A549 (cell line): ENCODE results near the gene SOX10.

Experiments used
- EP300 ChIP-seq, 2 experiments: fragments of >200 bp; sonication (Bioruptor Twin); formaldehyde crosslinking; IDR thresholded peaks; 2 replicates in 1 of 2; 3 replicates in 1 of 2; pipeline ENCODE4 v1.6.1; 2016 to 2017
- FOSB ChIP-seq: fragments of 250-450 bp; sonication (Bioruptor Pico); IDR thresholded peaks from 2 replicates; pipeline ENCODE4 v1.5.0; 2020; ENCODE audit warnings: mild to moderate bottlenecking, moderate library complexity
- HDAC2 ChIP-seq: fragments of 200-600 bp; sonication (generic); IDR thresholded peaks from 2 replicates; pipeline ENCODE4 v1.6.1; 2016
- HOXA7 ChIP-seq: fragments of 250-450 bp; sonication (Bioruptor Pico); IDR thresholded peaks from 2 replicates; pipeline ENCODE4 v1.5.0; 2020; ENCODE audit warnings: mild to moderate bottlenecking, moderate library complexity
- KDM5A ChIP-seq: fragments of 200-600 bp; sonication (generic); IDR thresholded peaks from 2 replicates; pipeline ENCODE4 v1.6.1; 2016; ENCODE audit warnings: antibody characterized with exemption, mild to moderate bottlenecking
- POLR2A ChIP-seq: IDR thresholded peaks from 2 replicates; pipeline ENCODE4 v1.6.1; 2012; ENCODE audit warnings: mild to moderate bottlenecking, low read length
- TF ChIP-seq, protein P1 (sequence below): fragments of >200 bp; sonication (Bioruptor Twin); formaldehyde crosslinking; IDR thresholded peaks from 3 replicates; pipeline ENCODE4 v1.5.1; 2016
- TF ChIP-seq, protein P2 (sequence below): IDR thresholded peaks from 2 replicates; pipeline ENCODE4 v1.6.1; 2012
- TF ChIP-seq, protein P3 (sequence below): fragments of 250-450 bp; sonication (Bioruptor Pico); IDR thresholded peaks from 2 replicates; pipeline ENCODE4 v1.5.0; 2021; ENCODE audit warnings: mild to moderate bottlenecking, moderate library complexity, borderline replicate concordance
- TF ChIP-seq, protein P4 (sequence below): IDR thresholded peaks from 2 replicates; pipeline ENCODE4 v1.6.1; 2012

GRCh38 chr22:37994049-37994448 lies 9.7 kb upstream of the SOX10 start:
- no peak for TF ChIP-seq POLR2A
- TF ChIP-seq EP300 (IDR thresholded peaks at IDR 0.05): no peak
- TF ChIP-seq, protein P1, sequence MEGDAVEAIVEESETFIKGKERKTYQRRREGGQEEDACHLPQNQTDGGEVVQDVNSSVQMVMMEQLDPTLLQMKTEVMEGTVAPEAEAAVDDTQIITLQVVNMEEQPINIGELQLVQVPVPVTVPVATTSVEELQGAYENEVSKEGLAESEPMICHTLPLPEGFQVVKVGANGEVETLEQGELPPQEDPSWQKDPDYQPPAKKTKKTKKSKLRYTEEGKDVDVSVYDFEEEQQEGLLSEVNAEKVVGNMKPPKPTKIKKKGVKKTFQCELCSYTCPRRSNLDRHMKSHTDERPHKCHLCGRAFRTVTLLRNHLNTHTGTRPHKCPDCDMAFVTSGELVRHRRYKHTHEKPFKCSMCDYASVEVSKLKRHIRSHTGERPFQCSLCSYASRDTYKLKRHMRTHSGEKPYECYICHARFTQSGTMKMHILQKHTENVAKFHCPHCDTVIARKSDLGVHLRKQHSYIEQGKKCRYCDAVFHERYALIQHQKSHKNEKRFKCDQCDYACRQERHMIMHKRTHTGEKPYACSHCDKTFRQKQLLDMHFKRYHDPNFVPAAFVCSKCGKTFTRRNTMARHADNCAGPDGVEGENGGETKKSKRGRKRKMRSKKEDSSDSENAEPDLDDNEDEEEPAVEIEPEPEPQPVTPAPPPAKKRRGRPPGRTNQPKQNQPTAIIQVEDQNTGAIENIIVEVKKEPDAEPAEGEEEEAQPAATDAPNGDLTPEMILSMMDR: no peak
- no peak for TF ChIP-seq FOSB (CRISPR knock-in tag)
- no peak for TF ChIP-seq HOXA7 (CRISPR knock-in tag)
- TF ChIP-seq KDM5A: no peak
- TF ChIP-seq, protein P2, sequence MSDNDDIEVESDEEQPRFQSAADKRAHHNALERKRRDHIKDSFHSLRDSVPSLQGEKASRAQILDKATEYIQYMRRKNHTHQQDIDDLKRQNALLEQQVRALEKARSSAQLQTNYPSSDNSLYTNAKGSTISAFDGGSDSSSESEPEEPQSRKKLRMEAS: no peak
- TF ChIP-seq HDAC2: no peak
- TF ChIP-seq, protein P3, sequence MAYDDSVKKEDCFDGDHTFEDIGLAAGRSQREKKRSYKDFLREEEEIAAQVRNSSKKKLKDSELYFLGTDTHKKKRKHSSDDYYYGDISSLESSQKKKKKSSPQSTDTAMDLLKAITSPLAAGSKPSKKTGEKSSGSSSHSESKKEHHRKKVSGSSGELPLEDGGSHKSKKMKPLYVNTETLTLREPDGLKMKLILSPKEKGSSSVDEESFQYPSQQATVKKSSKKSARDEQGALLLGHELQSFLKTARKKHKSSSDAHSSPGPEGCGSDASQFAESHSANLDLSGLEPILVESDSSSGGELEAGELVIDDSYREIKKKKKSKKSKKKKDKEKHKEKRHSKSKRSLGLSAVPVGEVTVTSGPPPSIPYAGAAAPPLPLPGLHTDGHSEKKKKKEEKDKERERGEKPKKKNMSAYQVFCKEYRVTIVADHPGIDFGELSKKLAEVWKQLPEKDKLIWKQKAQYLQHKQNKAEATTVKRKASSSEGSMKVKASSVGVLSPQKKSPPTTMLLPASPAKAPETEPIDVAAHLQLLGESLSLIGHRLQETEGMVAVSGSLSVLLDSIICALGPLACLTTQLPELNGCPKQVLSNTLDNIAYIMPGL (CRISPR knock-in tag): no peak
- TF ChIP-seq, protein P4, sequence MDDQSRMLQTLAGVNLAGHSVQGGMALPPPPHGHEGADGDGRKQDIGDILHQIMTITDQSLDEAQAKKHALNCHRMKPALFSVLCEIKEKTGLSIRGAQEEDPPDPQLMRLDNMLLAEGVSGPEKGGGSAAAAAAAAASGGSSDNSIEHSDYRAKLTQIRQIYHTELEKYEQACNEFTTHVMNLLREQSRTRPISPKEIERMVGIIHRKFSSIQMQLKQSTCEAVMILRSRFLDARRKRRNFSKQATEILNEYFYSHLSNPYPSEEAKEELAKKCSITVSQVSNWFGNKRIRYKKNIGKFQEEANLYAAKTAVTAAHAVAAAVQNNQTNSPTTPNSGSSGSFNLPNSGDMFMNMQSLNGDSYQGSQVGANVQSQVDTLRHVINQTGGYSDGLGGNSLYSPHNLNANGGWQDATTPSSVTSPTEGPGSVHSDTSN: no peak
